Erythroblast (primary cell): ENCODE results near the gene TEKT5.

Source experiments
- GATA1 ChIP-seq: IDR thresholded peaks from 2 replicates; pipeline ENCODE4 v1.6.1; 2011; ENCODE audit warnings: low read depth, mild to moderate bottlenecking, control low read depth, low read length, moderate library complexity
- POLR2A ChIP-seq: IDR thresholded peaks from 2 replicates; pipeline ENCODE4 v1.6.1; 2011; ENCODE audit warnings: mild to moderate bottlenecking, low read length

DNA sequence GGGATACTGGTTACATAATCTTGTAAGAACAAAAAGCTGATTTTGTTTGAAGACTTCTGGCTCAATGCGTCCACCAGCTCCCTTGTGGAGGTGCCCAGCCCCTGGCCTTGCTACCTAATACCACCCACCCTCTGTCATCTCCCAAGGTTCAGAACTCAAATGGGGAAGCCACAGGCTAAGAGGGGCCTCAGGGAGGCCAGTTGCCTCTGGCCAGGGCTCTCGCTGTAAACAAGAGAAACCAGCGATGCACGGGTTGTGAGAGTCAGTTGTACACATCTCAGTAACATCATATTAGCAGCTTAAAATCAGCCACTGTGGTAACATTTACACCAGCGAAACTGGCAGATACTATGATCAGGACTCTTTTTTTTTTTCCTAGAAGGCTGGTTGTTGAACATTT lies 6.0 kb downstream of the TEKT5 start:
- TF ChIP-seq POLR2A, result no peak
- TF ChIP-seq GATA1, result no peak
